HG02938 (cell line): Measurements from ENCODE around the gene KCNK4.
"Not testable (repeated sequence)": the region's sequence is repeated elsewhere in the genome, so short reads cannot be mapped to it uniquely, and the experiment has no call there.

Experiments used
- ATAC-seq: cut with Tn5 transposase; IDR thresholded peaks from one replicate; pipeline ENCODE4 v1.9.1; 2021; ENCODE audit warnings: mild to moderate bottlenecking, moderate library complexity; ENCODE audit not compliant: unreplicated experiment

KCNK4 gene

DNA sequence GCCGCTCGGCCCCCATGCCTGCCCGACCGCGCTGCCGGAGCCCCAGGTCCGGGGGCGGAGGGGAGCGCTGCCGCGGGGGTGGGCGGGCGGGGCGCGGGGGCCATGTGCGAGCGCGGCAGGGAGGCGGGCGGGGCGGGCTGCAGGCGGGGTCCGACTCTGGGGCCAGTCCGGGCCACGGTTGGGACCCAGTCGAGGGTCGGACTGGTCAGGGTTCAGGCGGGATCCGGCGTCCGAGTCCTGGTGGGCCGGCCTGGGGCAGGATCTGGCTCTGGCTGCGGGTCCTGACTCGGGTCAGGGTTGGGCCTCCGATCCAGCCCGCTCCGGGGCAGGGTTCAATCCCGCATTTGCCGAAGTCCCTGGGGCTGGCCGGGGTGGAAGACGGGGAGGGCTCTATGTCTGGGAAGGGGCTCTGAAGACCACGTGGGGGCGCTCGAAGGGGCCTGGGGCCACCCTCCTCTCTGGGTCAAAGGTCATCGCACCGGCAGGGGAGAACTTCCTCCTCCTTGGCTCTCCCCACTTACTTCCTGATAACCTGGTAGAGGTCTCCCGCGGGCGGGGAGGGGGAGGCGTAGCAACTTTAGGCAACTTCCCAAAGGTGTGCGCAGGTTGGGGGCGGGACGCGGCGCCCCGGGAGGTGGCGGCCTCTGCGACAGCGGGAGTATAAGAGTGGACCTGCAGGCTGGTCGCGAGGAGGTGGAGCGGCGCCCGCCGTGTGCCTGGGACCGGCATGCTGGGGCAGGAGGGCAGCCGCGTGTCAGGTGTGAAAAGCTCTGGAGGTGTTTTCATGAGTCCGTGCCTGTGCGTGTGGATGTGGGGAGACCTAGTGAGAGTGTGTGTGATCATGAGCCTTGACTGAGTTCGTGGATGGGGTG, 14.8 kb downstream of the KCNK4 start:
- ATAC-seq: peak; percentile 13

GRCh38 chr11:64306563-64306875, 15.4 kb downstream of the KCNK4 start:
- no peak for ATAC-seq

GRCh38 chr11:64306876-64307622, 15.9 kb downstream of the KCNK4 start:
- ATAC-seq: no peak

GRCh38 chr11:64307795-64308194, 16.7 kb downstream of the KCNK4 start:
- not testable (repeated sequence) for ATAC-seq

- no peak for ATAC-seq
Measured at GRCh38 chr11:64312947-64313346, 21.8 kb downstream of the KCNK4 start.

DNA sequence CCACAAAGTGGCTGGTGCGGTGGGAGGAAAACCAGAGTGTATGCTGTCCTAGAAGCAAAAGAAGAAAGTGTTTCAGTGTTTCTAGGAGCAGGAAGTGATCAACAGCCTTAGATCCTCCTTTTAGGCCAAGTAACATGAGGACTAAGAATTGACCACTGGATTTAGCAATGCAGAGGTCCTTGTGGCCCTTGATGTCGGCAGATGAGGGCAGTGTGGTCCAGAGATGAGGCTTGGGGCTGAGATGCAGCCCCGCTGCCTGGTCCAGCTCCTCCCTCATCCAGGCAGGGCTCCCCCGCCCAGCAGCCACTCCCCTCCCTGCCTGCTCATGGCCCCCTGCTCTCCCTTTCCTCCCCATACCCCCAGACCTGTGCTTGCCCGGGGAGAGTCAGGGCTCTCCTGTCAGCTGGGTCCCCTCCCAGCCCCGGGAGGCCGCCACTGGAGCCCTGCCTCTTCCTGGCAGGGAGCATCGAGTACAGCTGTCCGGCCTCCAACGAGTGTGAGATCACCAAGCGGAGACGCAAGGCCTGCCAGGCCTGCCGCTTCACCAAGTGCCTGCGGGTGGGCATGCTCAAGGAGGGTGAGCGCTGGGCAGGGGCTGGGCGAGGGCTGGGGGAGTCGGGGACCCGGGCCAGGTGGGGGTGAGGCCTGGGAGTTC, 22.5 kb downstream of the KCNK4 start:
- ATAC-seq: no peak

DNA sequence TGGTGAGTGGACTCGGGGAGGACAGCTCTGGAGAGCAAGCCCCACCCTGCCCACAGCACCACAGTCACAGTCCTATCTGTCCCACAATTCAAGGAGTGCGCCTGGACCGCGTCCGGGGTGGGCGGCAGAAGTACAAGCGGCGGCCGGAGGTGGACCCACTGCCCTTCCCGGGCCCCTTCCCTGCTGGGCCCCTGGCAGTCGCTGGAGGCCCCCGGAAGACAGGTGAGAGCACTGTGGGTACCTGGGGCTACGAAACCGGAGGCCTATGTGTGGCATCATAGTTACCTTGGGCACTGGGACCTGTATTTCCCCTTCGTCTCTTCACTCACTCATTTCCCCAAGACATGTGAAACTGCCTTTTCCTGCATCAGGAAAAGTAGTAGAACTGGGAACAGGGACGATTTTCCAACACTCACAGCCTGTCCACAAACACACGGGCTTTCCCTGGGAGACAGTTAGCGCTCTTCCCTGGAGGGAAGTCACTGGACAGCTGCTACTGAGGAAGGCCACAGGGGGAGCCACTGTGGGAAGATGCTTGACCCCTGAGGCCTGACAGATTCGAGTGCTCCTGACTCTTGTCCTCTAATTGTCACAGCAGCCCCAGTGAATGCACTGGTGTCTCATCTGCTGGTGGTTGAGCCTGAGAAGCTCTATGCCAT, 23.2 kb downstream of the KCNK4 start:
- no peak for ATAC-seq

DNA sequence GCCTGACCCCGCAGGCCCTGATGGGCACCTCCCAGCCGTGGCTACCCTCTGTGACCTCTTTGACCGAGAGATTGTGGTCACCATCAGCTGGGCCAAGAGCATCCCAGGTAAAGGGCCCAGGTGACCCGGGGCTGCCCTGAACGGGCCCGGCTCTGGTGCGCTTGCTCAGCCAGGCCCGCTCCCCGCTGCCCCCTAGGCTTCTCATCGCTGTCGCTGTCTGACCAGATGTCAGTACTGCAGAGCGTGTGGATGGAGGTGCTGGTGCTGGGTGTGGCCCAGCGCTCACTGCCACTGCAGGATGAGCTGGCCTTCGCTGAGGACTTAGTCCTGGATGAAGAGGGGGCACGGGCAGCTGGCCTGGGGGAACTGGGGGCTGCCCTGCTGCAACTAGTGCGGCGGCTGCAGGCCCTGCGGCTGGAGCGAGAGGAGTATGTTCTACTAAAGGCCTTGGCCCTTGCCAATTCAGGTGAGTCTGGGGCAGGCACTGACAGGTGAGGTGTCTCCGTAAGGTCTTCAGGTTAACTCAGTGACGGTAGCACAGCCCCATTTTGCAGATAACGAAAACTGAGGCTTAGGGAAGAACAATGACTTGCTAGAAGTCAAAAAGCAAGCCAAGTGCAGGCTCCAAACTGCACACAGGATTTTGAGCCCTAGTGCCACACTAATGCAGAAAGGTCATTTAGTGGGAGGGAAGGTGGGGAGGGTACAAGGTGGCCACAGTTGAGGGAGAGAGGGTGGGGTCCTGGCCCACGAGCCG, 23.9 kb downstream of the KCNK4 start:
- no peak for ATAC-seq

DNA sequence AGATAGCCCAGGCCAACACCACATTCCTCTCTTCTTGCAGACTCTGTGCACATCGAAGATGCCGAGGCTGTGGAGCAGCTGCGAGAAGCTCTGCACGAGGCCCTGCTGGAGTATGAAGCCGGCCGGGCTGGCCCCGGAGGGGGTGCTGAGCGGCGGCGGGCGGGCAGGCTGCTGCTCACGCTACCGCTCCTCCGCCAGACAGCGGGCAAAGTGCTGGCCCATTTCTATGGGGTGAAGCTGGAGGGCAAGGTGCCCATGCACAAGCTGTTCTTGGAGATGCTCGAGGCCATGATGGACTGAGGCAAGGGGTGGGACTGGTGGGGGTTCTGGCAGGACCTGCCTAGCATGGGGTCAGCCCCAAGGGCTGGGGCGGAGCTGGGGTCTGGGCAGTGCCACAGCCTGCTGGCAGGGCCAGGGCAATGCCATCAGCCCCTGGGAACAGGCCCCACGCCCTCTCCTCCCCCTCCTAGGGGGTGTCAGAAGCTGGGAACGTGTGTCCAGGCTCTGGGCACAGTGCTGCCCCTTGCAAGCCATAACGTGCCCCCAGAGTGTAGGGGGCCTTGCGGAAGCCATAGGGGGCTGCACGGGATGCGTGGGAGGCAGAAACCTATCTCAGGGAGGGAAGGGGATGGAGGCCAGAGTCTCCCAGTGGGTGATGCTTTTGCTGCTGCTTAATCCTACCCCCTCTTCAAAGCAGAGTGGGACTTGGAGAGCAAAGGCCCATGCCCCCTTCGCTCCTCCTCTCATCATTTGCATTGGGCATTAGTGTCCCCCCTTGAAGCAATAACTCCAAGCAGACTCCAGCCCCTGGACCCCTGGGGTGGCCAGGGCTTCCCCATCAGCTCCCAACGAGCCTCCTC, 24.8 kb downstream of the KCNK4 start:
- ATAC-seq: not testable (repeated sequence)

- ATAC-seq: no peak
Measured at GRCh38 chr11:64316672-64317324, 25.7 kb downstream of the KCNK4 start.

GRCh38 chr11:64317325-64317960, 26.3 kb downstream of the KCNK4 start, which contains the start of gene TRMT112:
Gene TRMT112, minus strand, starts transcription at chr11:64317559. Its CDS starts 33 bp downstream, at chr11:64317526.
- ATAC-seq: peak; percentile 64

DNA sequence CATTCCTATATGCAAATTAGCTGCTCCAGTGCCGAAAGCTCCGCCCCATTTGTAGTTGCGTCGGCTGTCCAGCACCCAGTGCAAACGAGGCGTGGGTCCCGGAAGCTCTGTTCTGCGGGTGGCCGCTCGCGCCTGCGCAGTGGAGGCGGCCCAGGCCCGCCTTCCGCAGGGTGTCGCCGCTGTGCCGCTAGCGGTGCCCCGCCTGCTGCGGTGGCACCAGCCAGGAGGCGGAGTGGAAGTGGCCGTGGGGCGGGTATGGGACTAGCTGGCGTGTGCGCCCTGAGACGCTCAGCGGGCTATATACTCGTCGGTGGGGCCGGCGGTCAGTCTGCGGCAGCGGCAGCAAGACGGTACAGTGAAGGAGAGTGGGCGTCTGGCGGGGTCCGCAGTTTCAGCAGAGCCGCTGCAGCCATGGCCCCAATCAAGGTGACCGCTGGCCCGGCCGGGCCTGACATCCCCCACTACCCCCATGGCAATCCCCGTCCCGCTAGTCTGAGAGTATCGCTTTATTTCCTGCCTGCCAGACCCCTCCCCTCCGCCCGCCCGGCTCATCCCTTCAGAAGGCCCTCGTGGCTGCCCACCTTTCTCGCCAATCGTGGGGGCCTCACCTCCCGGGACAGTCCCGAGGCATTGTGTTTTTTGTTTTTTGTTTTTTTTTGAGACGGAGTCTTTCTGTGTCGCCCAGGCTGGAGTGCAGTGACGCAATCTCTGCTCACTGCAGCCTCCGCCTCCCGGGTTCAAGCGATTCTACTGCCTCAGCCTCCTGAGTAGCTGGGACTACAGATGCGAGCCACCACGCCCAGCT, 27.1 kb downstream of the KCNK4 start, which contains the start of gene PRDX5:
Gene PRDX5 (plus strand): TSS at position 161 of the 805 bp plus-strand sequence. CDS start 95 bp downstream, at position 256.
- peak; percentile 64 for ATAC-seq

DNA sequence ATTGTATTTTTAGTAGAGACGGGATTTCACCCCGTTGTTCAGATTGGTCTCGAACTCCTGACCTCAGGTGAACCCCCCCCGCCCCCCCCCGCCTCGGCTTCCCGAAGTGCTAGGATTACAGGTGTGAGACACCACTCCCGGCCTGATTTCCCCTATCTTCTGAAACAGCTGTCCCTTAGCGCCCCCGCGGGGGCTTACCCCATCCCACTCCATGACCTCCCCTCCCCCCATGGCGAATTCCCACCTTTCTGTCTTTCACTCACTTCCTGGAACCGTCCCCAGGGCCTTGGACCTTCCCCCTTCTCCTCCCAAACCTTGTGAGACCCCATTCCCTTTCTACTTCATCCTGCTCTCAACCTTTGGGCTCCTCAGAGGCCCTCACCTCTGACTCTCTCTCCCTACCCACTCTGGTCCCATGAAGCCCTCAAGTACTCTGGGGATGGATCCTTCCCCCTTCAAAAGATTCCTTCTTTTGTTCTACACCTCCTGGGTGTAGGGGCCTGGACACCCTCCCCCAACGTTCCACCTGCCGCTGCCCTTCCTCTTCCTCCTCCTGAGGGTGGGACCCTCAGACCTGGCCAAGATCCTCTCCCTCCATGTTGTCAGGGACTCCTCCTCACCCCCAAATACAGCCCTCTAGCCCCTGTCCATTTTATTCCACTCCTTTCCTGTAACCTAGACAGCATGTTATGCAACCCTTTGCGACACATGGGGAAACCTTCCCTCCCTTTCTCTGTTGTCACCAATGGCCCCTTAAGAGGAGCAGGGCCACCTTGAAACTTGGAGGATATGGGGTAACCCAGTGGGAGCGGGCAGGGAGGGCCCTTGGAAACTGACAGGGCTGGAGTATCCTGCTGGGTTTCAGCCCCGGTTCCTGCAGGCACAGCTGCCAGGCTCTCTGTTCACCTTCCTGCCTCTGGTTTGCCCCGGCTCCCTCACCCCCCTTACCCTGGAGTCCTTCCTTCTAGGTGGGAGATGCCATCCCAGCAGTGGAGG, 28.0 kb downstream of the KCNK4 start:
- no peak for ATAC-seq

GRCh38 chr11:64320556-64320955, 29.5 kb downstream of the KCNK4 start:
- no peak for ATAC-seq

DNA sequence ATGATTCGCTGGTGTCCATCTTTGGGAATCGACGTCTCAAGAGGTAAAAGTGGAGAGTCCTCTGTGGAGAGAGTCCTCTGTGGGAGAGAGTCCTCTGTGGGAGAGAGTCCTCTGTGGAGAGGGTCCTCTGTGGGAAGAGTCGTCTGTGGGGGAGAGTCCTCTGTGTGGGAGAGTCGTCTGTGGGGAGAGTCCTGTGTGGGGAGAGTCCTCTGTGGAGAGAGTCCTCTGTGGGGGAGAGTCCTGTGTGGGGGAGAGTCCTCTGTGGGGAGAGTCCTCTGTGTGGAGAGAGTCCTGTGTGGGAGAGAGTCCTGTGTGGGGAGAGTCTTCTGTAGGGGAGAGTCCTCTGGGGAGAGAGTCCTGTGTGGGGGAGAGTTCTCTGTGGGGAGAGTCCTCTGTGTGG, 29.9 kb downstream of the KCNK4 start:
- no peak for ATAC-seq

- ATAC-seq: no peak
Measured at GRCh38 chr11:64321533-64321932, 30.4 kb downstream of the KCNK4 start.
